Endothelial cell of umbilical vein (primary cell): ENCODE measurements around the gene CDC42EP3.

Experiments
- CTCF ChIP-seq, 2 donors: IDR thresholded peaks; 1 replicate in 1 of 2; 2 replicates in 1 of 2; pipeline ENCODE4 v1.5.1; 2011; ENCODE audit warnings: low read length in 2 of 2, mild to moderate bottlenecking in 2 of 2, moderate library complexity in 2 of 2, control low read depth in 1 of 2, inconsistent platforms in 1 of 2, low read depth in 1 of 2; ENCODE audit not compliant: insufficient read depth in 1 of 2; ENCODE audit errors: extremely low read depth in 1 of 2
- JUN ChIP-seq: IDR thresholded peaks from 2 replicates; pipeline ENCODE4 v1.6.1; 2011; ENCODE audit warnings: borderline replicate concordance, low read depth; ENCODE audit not compliant: insufficient read length, insufficient read depth
- POLR2A ChIP-seq: IDR thresholded peaks from 2 replicates; pipeline ENCODE4 v1.6.1; 2012; ENCODE audit warnings: low read depth, mild to moderate bottlenecking, control low read depth, low read length

GRCh38 chr2:37633234-37633633 lies 38.2 kb downstream of the CDC42EP3 start:
- no peak for TF ChIP-seq CTCF (IDR thresholded peaks at IDR 0.05; ENCODE audit: extremely low read depth in 1 of 2, insufficient read depth in 1 of 2, low read depth in 1 of 2, low read length in 2 of 2)
- no peak for TF ChIP-seq POLR2A
- no peak for TF ChIP-seq JUN
